Endothelial cell of umbilical vein (primary cell): ENCODE measurements around the gene OR52N2. TPM values are rescaled to one million over a fixed set of nuclear protein-coding genes. Genes with fewer than 3 reads are reported as not detected.

Experiments used
- BruUV-seq: library from RNA; stranded (reverse); fragments of 400-500 nt; replicated peaks from 2 replicates; lab custom pipeline; 2021; lab: Mats Ljungman, UMichigan
- CTCF ChIA-PET: fragments of 300-600, 350-600 bp; sonication (Branson Sonifier 250); formaldehyde crosslinking; loops from one replicate; lab custom pipeline; 2021; ENCODE audit warnings: antibody characterized with exemption, inconsistent platforms; lab: Charles Lee
- POLR2A ChIA-PET: fragments of 300-600, 350-600 bp; sonication (Branson Sonifier 250); formaldehyde crosslinking; loops from one replicate; lab custom pipeline; 2021; ENCODE audit warnings: antibody characterized with exemption, inconsistent platforms; lab: Charles Lee
- DNase-seq: peaks from one replicate; pipeline ENCODE4 v3.0.0-alpha.2; 2011; ENCODE audit warnings: low read depth, low spot score
- FAIRE-seq: peaks from 2 replicates; lab custom pipeline; 2011; peaks lifted over from hg19 to GRCh38; lab: Jason Lieb, UNC
- H2AFZ ChIP-seq: 2 replicates; pipeline ENCODE4 v1.6.0; 2012; ENCODE audit warnings: low read depth, low read length, control low read depth, inconsistent platforms
- H3K27ac ChIP-seq: 2 replicates; pipeline ENCODE4 v1.5.1; 2011; ENCODE audit warnings: low read depth, mild to moderate bottlenecking, control low read depth, low read length, moderate library complexity; ENCODE audit not compliant: insufficient read depth
- H3K27me3 ChIP-seq, 2 experiments: 2 replicates each; pipeline versions ENCODE4 v1.6.0 to v1.6.1; 2011; ENCODE audit warnings: low read length in 2 of 2, mixed read lengths in 1 of 2; ENCODE audit not compliant: control insufficient read depth in 2 of 2, insufficient read depth in 2 of 2
- H3K36me3 ChIP-seq, 2 experiments: 2 replicates in 1 of 2; 3 replicates in 1 of 2; pipeline ENCODE4 v1.5.1; 2011; ENCODE audit warnings: low read length in 2 of 2, mild to moderate bottlenecking in 1 of 2, moderate library complexity in 1 of 2; ENCODE audit not compliant: control insufficient read depth in 2 of 2, insufficient read depth in 2 of 2; ENCODE audit errors: extremely low read depth in 1 of 2
- H3K4me1 ChIP-seq: 3 replicates; pipeline ENCODE4 v1.5.1; 2011; ENCODE audit warnings: mild to moderate bottlenecking, low read length; ENCODE audit not compliant: control insufficient read depth, insufficient read depth; ENCODE audit errors: extremely low read depth
- H3K4me2 ChIP-seq: 2 replicates; pipeline ENCODE4 v1.6.1; 2011; ENCODE audit warnings: low read length, control low read depth, mixed read lengths; ENCODE audit not compliant: insufficient read depth
- H3K4me3 ChIP-seq, 3 experiments: fragments of 200-600 bp in 1 of 3; sonication (generic), shearing (Covaris generic) in 1 of 3; replicated peaks in 1 of 3; 2 replicates each; pipeline ENCODE4 v1.5.1; 2011 to 2016; ENCODE audit warnings: control low read depth in 3 of 3, low read length in 3 of 3, mild to moderate bottlenecking in 2 of 3, inconsistent platforms in 1 of 3, low read depth in 1 of 3, moderate library complexity in 1 of 3; ENCODE audit not compliant: insufficient read depth in 1 of 3
- H3K79me2 ChIP-seq: 2 replicates; pipeline ENCODE4 v1.6.0; 2012; ENCODE audit warnings: low read length, inconsistent platforms; ENCODE audit not compliant: control insufficient read depth, insufficient read depth
- H3K9ac ChIP-seq: replicated peaks from 2 replicates; pipeline ENCODE3; 2011; ENCODE audit warnings: low read length, control low read depth; ENCODE audit not compliant: insufficient read depth; ENCODE audit errors: extremely low read depth
- H3K9me1 ChIP-seq: replicated peaks from 3 replicates; pipeline ENCODE4 v1.6.0; 2011; ENCODE audit warnings: mild to moderate bottlenecking, low read length; ENCODE audit not compliant: control insufficient read depth, insufficient read depth; ENCODE audit errors: extremely low read depth
- H3K9me3 ChIP-seq: replicated peaks from 2 replicates; pipeline ENCODE4 v1.5.1; 2012; ENCODE audit warnings: low read length, inconsistent platforms; ENCODE audit not compliant: control insufficient read depth, insufficient read depth
- H4K20me1 ChIP-seq: replicated peaks from 2 replicates; pipeline ENCODE3; 2011; ENCODE audit warnings: mild to moderate bottlenecking, low read length; ENCODE audit not compliant: control insufficient read depth, insufficient read depth; ENCODE audit errors: extremely low read depth
- EZH2 ChIP-seq: IDR thresholded peaks from 2 replicates; pipeline ENCODE4 v1.6.1; 2012; ENCODE audit warnings: borderline replicate concordance, low read depth, mild to moderate bottlenecking, moderate library complexity, low read length, inconsistent platforms; ENCODE audit not compliant: severe bottlenecking
- FOS ChIP-seq: IDR thresholded peaks from 2 replicates; pipeline ENCODE4 v1.6.1; 2011; ENCODE audit warnings: mild to moderate bottlenecking, low read length, moderate library complexity, borderline replicate concordance; ENCODE audit not compliant: insufficient read depth
- GATA2 ChIP-seq: IDR thresholded peaks from 2 replicates; pipeline ENCODE4 v1.7.0; 2011; ENCODE audit warnings: low read depth, mild to moderate bottlenecking, moderate library complexity, mixed read lengths, low read length; ENCODE audit not compliant: insufficient read length, insufficient read depth
- JUN ChIP-seq: IDR thresholded peaks from 2 replicates; pipeline ENCODE4 v1.6.1; 2011; ENCODE audit warnings: borderline replicate concordance, low read depth; ENCODE audit not compliant: insufficient read length, insufficient read depth
- MAX ChIP-seq: IDR thresholded peaks from 2 replicates; pipeline ENCODE4 v1.6.1; 2011; ENCODE audit not compliant: insufficient read depth, insufficient read length
- MYC ChIP-seq: IDR thresholded peaks from one replicate; pipeline ENCODE4 v1.6.1; 2011; ENCODE audit warnings: mild to moderate bottlenecking, low read depth, low read length
- POLR2A ChIP-seq: IDR thresholded peaks from 2 replicates; pipeline ENCODE4 v1.6.1; 2012; ENCODE audit warnings: low read depth, mild to moderate bottlenecking, control low read depth, low read length
- POLR2AphosphoS5 ChIP-seq: IDR thresholded peaks from 2 replicates; pipeline ENCODE4 v1.6.1; 2012; ENCODE audit warnings: low read depth, mild to moderate bottlenecking, control low read depth, low read length, moderate library complexity; ENCODE audit not compliant: insufficient read depth
- dilution Hi-C: fragments of 300-500 bp; cut with MboI; formaldehyde crosslinking; loops from one replicate; pipeline ENCODE4 v1.15.0; 2019; ENCODE audit warnings: low sequenced_read_pairs; ENCODE audit not compliant: extremely low pct_ligation_motif_present
- intact Hi-C: fragments of 100-400 bp; cut with micrococcal nuclease; formaldehyde crosslinking; loops from one replicate; pipeline ENCODE4 v1.10.0; 2022
- polyA plus RNA-seq, 4 experiments: library from polyadenylated mRNA; depleted of rRNA in 3 of 4; stranded (reverse) in 3 of 4; unstranded in 1 of 4; fragments of >200 nt; gene quantifications; 2 replicates each; pipeline versions ENCODE4 v1.2.1 to v1.2.3, GENCODE V29; 2011 to 2012; ENCODE audit warnings: missing spikeins in 1 of 4
- total RNA-seq: library from RNA; stranded (reverse); gene quantifications from 2 replicates; pipeline ENCODE4 v1.2.3, GENCODE V29; 2021
- TF ChIP-seq, protein P1 (sequence below), 2 donors: IDR thresholded peaks; 1 replicate in 1 of 2; 2 replicates in 1 of 2; pipeline ENCODE4 v1.5.1; 2011; ENCODE audit warnings: low read length in 2 of 2, mild to moderate bottlenecking in 2 of 2, moderate library complexity in 2 of 2, control low read depth in 1 of 2, inconsistent platforms in 1 of 2, low read depth in 1 of 2; ENCODE audit not compliant: insufficient read depth in 1 of 2; ENCODE audit errors: extremely low read depth in 1 of 2

OR52N2 gene
- total and polyA plus RNA-seq, 2 donors (not counting 3 experiments of a cell fraction or from before 2014, with no cell fraction given), result not detected

DNA sequence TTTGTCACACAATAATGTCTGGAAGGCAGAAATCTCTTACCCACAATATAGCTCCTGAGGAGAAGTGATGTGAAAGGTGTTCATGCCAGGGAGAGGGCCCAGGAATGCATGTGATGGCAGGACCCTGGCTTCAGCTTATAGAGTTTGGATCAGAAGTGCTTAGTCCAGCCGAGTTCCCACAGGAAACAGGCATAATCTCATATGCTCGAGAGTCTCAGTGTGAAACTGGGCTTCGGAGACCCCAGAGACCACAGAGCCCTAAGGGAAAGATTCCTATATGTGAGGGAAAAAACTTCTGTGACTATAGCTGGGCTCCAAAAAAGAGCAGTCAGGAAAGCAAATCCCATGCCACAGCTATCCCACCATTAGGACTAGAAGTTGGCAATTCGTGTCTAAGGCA, 25.5 kb upstream of the OR52N2 start, which contains the start of gene OR52N5:
Gene OR52N5 (minus strand): TSS at position 101 of the 400 bp plus-strand sequence. CDS start 4,721 bp downstream, outside the sequence.
- no peaks in the 10 kb centered on the region for H3K9me1 ChIP-seq
- H3K27me3 ChIP-seq, result no peaks in the 10 kb centered on the region
- H3K27ac ChIP-seq, result no peak within 1 kb of the TSS
- BruUV-seq, result no TSS peak
- no peaks in the 10 kb centered on the region for H3K9me3 ChIP-seq
- no peaks in the 10 kb centered on the region for H3K4me1 ChIP-seq
- dilution Hi-C loops (no loop called here), intact Hi-C loops (loop anchor here (10.0 kb wide), 1 partner anchor 598 kb away; no protein-coding TSS in a partner anchor)
- no peak within 1 kb of the TSS for H3K4me2 ChIP-seq
- TF ChIP-seq MYC, result no peak
- TF ChIP-seq, protein P1, sequence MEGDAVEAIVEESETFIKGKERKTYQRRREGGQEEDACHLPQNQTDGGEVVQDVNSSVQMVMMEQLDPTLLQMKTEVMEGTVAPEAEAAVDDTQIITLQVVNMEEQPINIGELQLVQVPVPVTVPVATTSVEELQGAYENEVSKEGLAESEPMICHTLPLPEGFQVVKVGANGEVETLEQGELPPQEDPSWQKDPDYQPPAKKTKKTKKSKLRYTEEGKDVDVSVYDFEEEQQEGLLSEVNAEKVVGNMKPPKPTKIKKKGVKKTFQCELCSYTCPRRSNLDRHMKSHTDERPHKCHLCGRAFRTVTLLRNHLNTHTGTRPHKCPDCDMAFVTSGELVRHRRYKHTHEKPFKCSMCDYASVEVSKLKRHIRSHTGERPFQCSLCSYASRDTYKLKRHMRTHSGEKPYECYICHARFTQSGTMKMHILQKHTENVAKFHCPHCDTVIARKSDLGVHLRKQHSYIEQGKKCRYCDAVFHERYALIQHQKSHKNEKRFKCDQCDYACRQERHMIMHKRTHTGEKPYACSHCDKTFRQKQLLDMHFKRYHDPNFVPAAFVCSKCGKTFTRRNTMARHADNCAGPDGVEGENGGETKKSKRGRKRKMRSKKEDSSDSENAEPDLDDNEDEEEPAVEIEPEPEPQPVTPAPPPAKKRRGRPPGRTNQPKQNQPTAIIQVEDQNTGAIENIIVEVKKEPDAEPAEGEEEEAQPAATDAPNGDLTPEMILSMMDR (IDR thresholded peaks at IDR 0.05; ENCODE audit: extremely low read depth in 1 of 2, insufficient read depth in 1 of 2, low read depth in 1 of 2, low read length in 2 of 2), result no peak
- no peaks in the 10 kb centered on the region for H3K36me3 ChIP-seq
- POLR2A ChIA-PET, result no interaction called here
- CTCF ChIA-PET, result no interaction called here
- no peak within 1 kb of the TSS for H3K9ac ChIP-seq
- no peak for FAIRE-seq
- H2AFZ ChIP-seq, result no peak within 1 kb of the TSS
- H3K4me3 ChIP-seq, result no peak within 1 kb of the TSS
- H4K20me1 ChIP-seq, result no peaks in the 10 kb centered on the region
- no peak for DNase-seq
- no peaks in the 10 kb centered on the region for H3K79me2 ChIP-seq

GRCh38 chr11:5791165-5791564, 17.6 kb upstream of the OR52N2 start, which contains the start of gene OR52N1:
TSS of gene OR52N1 (minus strand) at chr11:5791265. CDS start at chr11:5788816, 2,449 bp downstream.
- intact Hi-C loops, result no loop called here
- no peak for FAIRE-seq

More at GRCh38 chr11:5791165-5791564, 17.6 kb upstream of the OR52N2 start, which contains the start of gene OR52N1:
- DNase-seq, result no peak
- no peaks in the 10 kb centered on the region for H3K79me2 ChIP-seq
- no peaks in the 10 kb centered on the region for H3K9me3 ChIP-seq
- TF ChIP-seq MYC (no peak), MAX (no peak), POLR2AphosphoS5 (no peak), GATA2 (no peak), JUN (no peak), FOS (no peak), POLR2A (no peak), EZH2 (no peak)
- TF ChIP-seq, protein P1 (IDR thresholded peaks at IDR 0.05; ENCODE audit: extremely low read depth in 1 of 2, insufficient read depth in 1 of 2, low read depth in 1 of 2, low read length in 2 of 2), result no peak
- H3K27ac ChIP-seq, result no peak within 1 kb of the TSS
- H3K9ac ChIP-seq, result no peak within 1 kb of the TSS
- CTCF ChIA-PET, result no interaction called here
- POLR2A ChIA-PET, result no interaction called here
- dilution Hi-C loops, result no loop called here
- no peaks in the 10 kb centered on the region for H3K27me3 ChIP-seq
- H3K9me1 ChIP-seq, result no peaks in the 10 kb centered on the region
- no peak within 1 kb of the TSS for H2AFZ ChIP-seq
- H4K20me1 ChIP-seq, result no peaks in the 10 kb centered on the region
- no TSS peak for BruUV-seq
- H3K4me3 ChIP-seq, result no peak within 1 kb of the TSS
- H3K4me1 ChIP-seq, result no peaks in the 10 kb centered on the region
- H3K36me3 ChIP-seq, result no peaks in the 10 kb centered on the region
- no peak within 1 kb of the TSS for H3K4me2 ChIP-seq
